HG02588 (cell line): ENCODE data around the gene ATP2C2.
A peak's percentile ranks its signal among the peaks of the same experiment; 100 is the strongest.

ENCODE experiments used
- ATAC-seq: cut with Tn5 transposase; IDR thresholded peaks from one replicate; pipeline ENCODE4 v1.9.1; 2021; ENCODE audit warnings: mild to moderate bottlenecking, moderate library complexity; ENCODE audit not compliant: unreplicated experiment

ATP2C2 gene

GRCh38 chr16:84487358-84487757 lies 119.0 kb downstream of the ATP2C2 start:
- ATAC-seq: no peak

- no peak for ATAC-seq
Observed at GRCh38 chr16:84489131-84489530, 120.8 kb downstream of the ATP2C2 start.

- ATAC-seq: no peak
Observed at GRCh38 chr16:84495506-84495905, 127.2 kb downstream of the ATP2C2 start.

GRCh38 chr16:84496991-84497390 lies 128.7 kb downstream of the ATP2C2 start:
- no peak for ATAC-seq

GRCh38 chr16:84497418-84498222 lies 129.3 kb downstream of the ATP2C2 start:
- no peak for ATAC-seq

- ATAC-seq: no peak
Observed at GRCh38 chr16:84498223-84498610, 129.9 kb downstream of the ATP2C2 start.

- ATAC-seq: no peak
Observed at GRCh38 chr16:84498859-84499620, 130.7 kb downstream of the ATP2C2 start.

GRCh38 chr16:84499638-84500037 lies 131.3 kb downstream of the ATP2C2 start:
- no peak for ATAC-seq

GRCh38 chr16:84500531-84500930 lies 132.2 kb downstream of the ATP2C2 start:
- no peak for ATAC-seq

- ATAC-seq: no peak
Observed at GRCh38 chr16:84501077-84501735, 132.9 kb downstream of the ATP2C2 start.

GRCh38 chr16:84502075-84502474 lies 133.7 kb downstream of the ATP2C2 start:
- ATAC-seq: no peak

GRCh38 chr16:84502581-84502980 lies 134.2 kb downstream of the ATP2C2 start:
- no peak for ATAC-seq

- no peak for ATAC-seq
Observed at GRCh38 chr16:84503751-84504395, 135.5 kb downstream of the ATP2C2 start.

GRCh38 chr16:84504420-84505248 lies 136.3 kb downstream of the ATP2C2 start, which contains the start of gene MEAK7:
Gene MEAK7, minus strand, starts transcription at chr16:84504659. Its CDS starts 6,573 bp downstream, at chr16:84498086.
- ATAC-seq: peak; percentile 96

GRCh38 chr16:84505249-84506187 lies 137.2 kb downstream of the ATP2C2 start:
- no peak for ATAC-seq

- ATAC-seq: no peak
Observed at GRCh38 chr16:84507011-84507982, 139.0 kb downstream of the ATP2C2 start.

- ATAC-seq: no peak
Observed at GRCh38 chr16:84508502-84508901, 140.2 kb downstream of the ATP2C2 start.
